ENCODE results near the gene KCNH8. TPM values are rescaled to one million over a fixed set of nuclear protein-coding genes. Genes with fewer than 3 reads are reported as not detected.

KCNH8 gene
- total and polyA plus RNA-seq, 7 donors, result 0.11 to 0.24 TPM; not detected in 5

- Histone ChIP-seq H3K27ac (no peak overlapping the region), H3K9me3 (no peaks in the 10 kb centered on the region), H3K4me1 (no peaks in the 10 kb centered on the region), H3K36me3 (ENCODE audit: insufficient read depth in 1 of 2, low read depth in 1 of 2) (no peaks in the 10 kb centered on the region), H3K27me3 (ENCODE audit: insufficient read depth in 3 of 3, low read length in 2 of 3) (no peaks in the 10 kb centered on the region), H3K4me3 (no peak overlapping the region)
- intact Hi-C loops (cut with DNase I), result no loop called here
- WGBS, 3 donors, result 61 to 97% (median 91%) methylated on average over 1 of the region's 1 CpG
- no peak for ATAC-seq
- TF ChIP-seq, protein P1, sequence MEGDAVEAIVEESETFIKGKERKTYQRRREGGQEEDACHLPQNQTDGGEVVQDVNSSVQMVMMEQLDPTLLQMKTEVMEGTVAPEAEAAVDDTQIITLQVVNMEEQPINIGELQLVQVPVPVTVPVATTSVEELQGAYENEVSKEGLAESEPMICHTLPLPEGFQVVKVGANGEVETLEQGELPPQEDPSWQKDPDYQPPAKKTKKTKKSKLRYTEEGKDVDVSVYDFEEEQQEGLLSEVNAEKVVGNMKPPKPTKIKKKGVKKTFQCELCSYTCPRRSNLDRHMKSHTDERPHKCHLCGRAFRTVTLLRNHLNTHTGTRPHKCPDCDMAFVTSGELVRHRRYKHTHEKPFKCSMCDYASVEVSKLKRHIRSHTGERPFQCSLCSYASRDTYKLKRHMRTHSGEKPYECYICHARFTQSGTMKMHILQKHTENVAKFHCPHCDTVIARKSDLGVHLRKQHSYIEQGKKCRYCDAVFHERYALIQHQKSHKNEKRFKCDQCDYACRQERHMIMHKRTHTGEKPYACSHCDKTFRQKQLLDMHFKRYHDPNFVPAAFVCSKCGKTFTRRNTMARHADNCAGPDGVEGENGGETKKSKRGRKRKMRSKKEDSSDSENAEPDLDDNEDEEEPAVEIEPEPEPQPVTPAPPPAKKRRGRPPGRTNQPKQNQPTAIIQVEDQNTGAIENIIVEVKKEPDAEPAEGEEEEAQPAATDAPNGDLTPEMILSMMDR (IDR thresholded peaks at IDR 0.05), result no peak
- no peak for DNase-seq
Observed at GRCh38 chr3:19124752-19125151, 23.6 kb upstream of the KCNH8 start.

- no peaks in the 10 kb centered on the region for H3K36me3 ChIP-seq (ENCODE audit: insufficient read depth in 1 of 2, low read depth in 1 of 2)
- peaks cover 0 to 8% (median 0%) of the 10 kb centered on the region in 3 donors for H3K27me3 ChIP-seq (ENCODE audit: insufficient read depth in 3 of 3, low read length in 2 of 3)
- 68 to 84% (median 69%) methylated on average over 1 of the region's 1 CpG for WGBS, 3 donors
- peaks cover 2% of the 10 kb centered on the region for H3K9me3 ChIP-seq
- no peaks in the 10 kb centered on the region for H3K4me1 ChIP-seq
- DNase-seq, result no peak
- intact Hi-C loops (cut with DNase I), result no loop called here
- H3K27ac ChIP-seq, result no peak overlapping the region
- TF ChIP-seq, protein P1 (IDR thresholded peaks at IDR 0.05), result no peak
- ATAC-seq, result no peak
- no peak overlapping the region for H3K4me3 ChIP-seq
Observed at GRCh38 chr3:19139863-19140262, 8.4 kb upstream of the KCNH8 start.

DNA sequence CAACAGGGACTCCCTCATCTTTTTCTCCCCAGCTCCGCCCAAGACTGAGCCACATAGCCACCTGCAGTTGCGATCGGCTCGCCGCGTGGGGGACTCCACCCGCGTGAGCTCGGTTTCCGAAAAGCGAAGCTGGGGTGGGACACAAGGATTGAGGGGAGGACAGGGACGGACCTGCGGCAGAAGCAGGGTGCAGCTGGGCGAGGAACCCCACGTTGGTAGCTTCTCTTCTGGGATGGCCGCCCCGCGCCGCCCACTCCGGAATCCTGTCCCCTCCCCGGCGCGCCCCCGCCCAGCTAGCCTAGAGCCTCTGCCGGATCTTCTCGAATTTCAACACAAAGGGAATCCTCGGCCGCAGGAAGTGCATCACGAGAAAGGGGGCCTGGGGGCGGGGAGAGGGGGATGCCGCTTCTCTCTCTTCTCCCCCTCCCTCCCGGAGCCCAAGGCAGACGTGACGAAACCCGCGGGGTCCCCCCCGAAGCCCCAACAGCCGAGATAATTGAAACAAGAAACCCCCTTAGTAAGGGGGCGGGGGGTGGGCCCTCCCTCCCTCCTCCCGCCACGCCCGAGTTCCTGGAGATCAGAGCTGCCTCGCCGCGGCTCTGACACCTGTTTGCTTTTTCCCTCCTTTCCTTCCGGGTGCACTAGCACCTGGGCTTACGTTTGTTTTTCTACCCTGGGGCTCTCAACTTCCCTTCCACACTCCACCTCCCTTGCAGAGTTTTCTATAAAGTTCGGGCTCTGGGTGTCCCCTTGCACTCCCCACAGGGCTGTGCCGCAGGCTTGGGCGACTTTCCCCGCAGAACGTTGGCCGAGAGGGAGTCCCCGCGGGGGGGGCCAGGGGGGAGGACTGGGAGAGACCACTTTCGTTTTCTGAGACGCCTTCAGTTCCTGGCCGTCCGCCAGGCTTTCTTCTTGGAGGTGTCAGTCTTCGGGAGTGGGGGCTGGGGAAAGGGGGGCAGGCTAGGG is 1.3 kb upstream of the KCNH8 start:
- H3K27ac ChIP-seq, result no peak overlapping the region

GRCh38 chr3:19148768-19149091 is 420 bp downstream of the KCNH8 start:
- Histone ChIP-seq H3K27me3 (ENCODE audit: insufficient read depth in 3 of 3, low read length in 2 of 3) (peaks cover 0 to 32% (median 0%) of the 10 kb centered on the region in 3 donors), H3K9me3 (peaks cover 7% of the 10 kb centered on the region), H3K27ac (no peak overlapping the region), H3K4me1 (no peaks in the 10 kb centered on the region), H3K36me3 (ENCODE audit: insufficient read depth in 1 of 2, low read depth in 1 of 2) (no peaks in the 10 kb centered on the region), H3K4me3 (peak overlapping the region; percentile 77)
- WGBS, 3 donors, result 1 to 3% (median 2%) methylated on average over 12 of the region's 12 CpGs
- intact Hi-C loops (cut with DNase I), result no loop called here
- ATAC-seq (no peak), DNase-seq (no peak)
- TF ChIP-seq, protein P1 (IDR thresholded peaks at IDR 0.05), result no peak

More for the DNA sequence above, 1.3 kb upstream of the KCNH8 start:
- intact Hi-C loops (cut with DNase I), result no loop called here
- H3K4me3 ChIP-seq, result peak overlapping the region; percentile 77
- peaks cover 0 to 39% (median 0%) of the 10 kb centered on the region in 3 donors for H3K27me3 ChIP-seq (ENCODE audit: insufficient read depth in 3 of 3, low read length in 2 of 3)
- no peaks in the 10 kb centered on the region for H3K4me1 ChIP-seq
- peak; percentile 51 to 72 for DNase-seq
- TF ChIP-seq, protein P1 (IDR thresholded peaks at IDR 0.05), result peak; percentile 40
- H3K36me3 ChIP-seq (ENCODE audit: insufficient read depth in 1 of 2, low read depth in 1 of 2), result no peaks in the 10 kb centered on the region
- WGBS, 3 donors, result 1% methylated on average over 57 to 60 of the region's 60 CpGs
- peaks cover 7% of the 10 kb centered on the region for H3K9me3 ChIP-seq
- peak; percentile 61 to 90 (median 77) for ATAC-seq

Data from psoas muscle (tissue), 8 donors.